ENCODE results near the gene RGPD5. TPM values are rescaled to one million over a fixed set of nuclear protein-coding genes. Genes with fewer than 3 reads are reported as not detected.
"Not testable (repeated sequence)": the region's sequence is repeated elsewhere in the genome, so short reads cannot be mapped to it uniquely, and the experiment has no call there.

Gene RGPD5
- total RNA-seq, 1 donor from 2014 or later = 24.7 TPM

DNA sequence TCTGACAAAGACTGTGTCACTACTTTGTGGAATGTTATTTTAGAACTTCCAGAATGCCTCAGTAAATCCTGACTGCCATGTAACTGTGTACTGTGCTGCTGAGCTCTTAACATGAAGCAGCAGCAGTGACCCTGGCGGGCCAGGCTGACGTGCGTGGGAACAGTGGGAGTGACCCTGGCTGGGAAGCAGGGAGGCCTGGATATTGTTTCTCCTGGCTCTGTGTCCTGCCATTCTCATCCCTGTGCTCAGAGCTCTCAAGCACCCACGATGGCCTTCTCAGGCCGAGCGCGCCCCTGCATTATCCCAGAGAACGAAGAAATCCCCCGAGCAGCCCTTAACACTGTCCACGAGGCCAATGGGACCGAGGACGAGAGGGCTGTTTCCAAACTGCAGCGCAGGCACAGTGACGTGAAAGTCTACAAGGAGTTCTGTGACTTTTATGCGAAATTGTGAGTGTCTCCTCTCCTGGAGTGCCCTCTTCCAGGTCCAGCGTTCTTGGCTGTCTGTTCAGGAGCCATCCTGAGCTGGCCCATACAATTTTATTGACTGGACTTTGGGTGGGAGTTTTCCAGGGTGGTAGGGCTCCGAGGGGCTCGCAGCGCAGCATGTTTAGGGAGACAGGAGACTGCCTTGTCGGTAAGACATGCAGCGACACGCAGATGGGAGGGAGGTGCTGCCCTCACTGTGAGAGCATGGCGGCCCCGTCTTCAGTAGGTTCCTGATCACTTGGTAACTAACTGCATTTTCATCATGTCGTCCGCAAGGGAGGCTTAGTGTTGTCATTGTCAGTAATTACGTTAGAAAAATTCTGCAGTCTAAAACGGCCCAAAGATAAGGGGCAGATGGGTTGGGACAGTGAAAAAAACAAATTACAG, 104.6 kb downstream of the RGPD5 start, which contains the start of gene LIMS3:
TSS of gene LIMS3 (plus strand) at position 227 of the 875 bp plus-strand sequence. CDS start at position 268, 41 bp downstream.
- H3K36me3 ChIP-seq; H3K4me1 ChIP-seq; intact Hi-C loops (cut with micrococcal nuclease); DNase-seq; H3K4me3 ChIP-seq; H3K9me3 ChIP-seq (replicated peaks); H3K27ac ChIP-seq (replicated peaks); H3K27me3 ChIP-seq (ENCODE audit: low read depth): not testable (repeated sequence)

GRCh38 chr2:109905796-109906195, 111.7 kb downstream of the RGPD5 start:
- H3K27ac ChIP-seq (replicated peaks); H3K27me3 ChIP-seq (ENCODE audit: low read depth); H3K9me3 ChIP-seq (replicated peaks); DNase-seq; intact Hi-C loops (cut with micrococcal nuclease); H3K4me3 ChIP-seq; H3K4me1 ChIP-seq; H3K36me3 ChIP-seq: not testable (repeated sequence)

Other genes starting within 250 kb of the RGPD5 start
- 55.4 TPM for gene SEPTIN10, start 180.3 kb upstream of the RGPD5 start, total RNA-seq
- gene SOWAHC, start 179.9 kb upstream of the RGPD5 start, total RNA-seq = 2.3 TPM
- 5.7 TPM for gene LIMS3, start 104.4 kb downstream of the RGPD5 start, total RNA-seq